ENCODE data around the gene RFTN1.

DNA sequence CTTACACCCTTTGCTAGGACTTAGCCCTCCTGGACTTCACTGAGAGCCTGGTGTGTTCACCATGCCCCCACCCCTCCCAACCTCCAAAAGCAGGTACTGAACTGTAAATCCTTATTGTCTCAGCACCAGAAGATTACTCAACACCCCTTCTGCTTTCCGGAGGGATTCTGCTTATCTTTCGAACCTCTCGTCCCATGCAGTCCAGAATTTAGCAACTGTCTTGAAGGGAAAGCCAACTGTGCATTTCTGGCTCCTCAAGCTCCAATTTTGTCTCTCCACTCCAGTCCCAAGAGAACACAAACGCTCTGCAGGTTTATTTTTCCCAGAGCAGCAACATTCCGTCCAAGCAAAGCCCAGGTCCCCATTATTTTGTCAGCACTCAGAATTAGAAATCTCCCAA lies 49.6 kb downstream of the RFTN1 start:
- TF ChIP-seq POLR2AphosphoS5 (IDR thresholded peaks at IDR 0.05; ENCODE audit: low read depth, low read length), result no peak
- TF ChIP-seq SPI1 (IDR thresholded peaks at IDR 0.05; ENCODE audit: low read depth, low read length), result no peak
- TF ChIP-seq POLR2A (IDR thresholded peaks at IDR 0.05; ENCODE audit: low read depth, low read length), result no peak
- TF ChIP-seq TAF1 (IDR thresholded peaks at IDR 0.05; ENCODE audit: low read depth, low read length), result no peak
